ENCODE data around the gene LDLRAD4. TPM values are rescaled to one million over a fixed set of nuclear protein-coding genes. Genes with fewer than 3 reads are reported as not detected.

The LDLRAD4 gene
- total RNA-seq, 1 donor = under 0.01 TPM

- H2AFZ ChIP-seq (ENCODE audit: low read length) = no peak overlapping the region
- TF ChIP-seq CTCF (IDR thresholded peaks at IDR 0.05; ENCODE audit: extremely low read depth, low read depth, low read length) = no peak
- H3K4me2 ChIP-seq (ENCODE audit: insufficient read depth, low read length) = no peak overlapping the region
- no peaks in the 10 kb centered on the region for H4K20me1 ChIP-seq (ENCODE audit: insufficient read depth, low read length)
- H3K4me3 ChIP-seq (ENCODE audit: insufficient read depth, low read length) = no peak overlapping the region
- H3K9me3 ChIP-seq (ENCODE audit: low read depth, low read length) = no peaks in the 10 kb centered on the region
- no peaks in the 10 kb centered on the region for H3K4me1 ChIP-seq (ENCODE audit: insufficient read depth, low read length)
- no peaks in the 10 kb centered on the region for H3K79me2 ChIP-seq (ENCODE audit: insufficient read depth, low read length)
- no peak for DNase-seq (ENCODE audit: insufficient read length, low spot score, missing footprints)
- peaks cover 4% of the 10 kb centered on the region for H3K27me3 ChIP-seq (ENCODE audit: insufficient read depth, low read length)
- H3K27ac ChIP-seq (ENCODE audit: low read depth, low read length) = no peak overlapping the region
- no peaks in the 10 kb centered on the region for H3K36me3 ChIP-seq (ENCODE audit: insufficient read depth, low read length)
Measured at GRCh38 chr18:13635046-13635445, 416.5 kb downstream of the LDLRAD4 start.

GRCh38 chr18:13638719-13639595 lies 420.4 kb downstream of the LDLRAD4 start:
- no peaks in the 10 kb centered on the region for H4K20me1 ChIP-seq (ENCODE audit: insufficient read depth, low read length)
- H3K27me3 ChIP-seq (ENCODE audit: insufficient read depth, low read length) = peaks cover 13% of the 10 kb centered on the region
- TF ChIP-seq CTCF (IDR thresholded peaks at IDR 0.05; ENCODE audit: extremely low read depth, low read depth, low read length) = no peak
- DNase-seq (ENCODE audit: insufficient read length, low spot score, missing footprints) = peak; percentile 43
- H3K27ac ChIP-seq (ENCODE audit: low read depth, low read length) = no peak overlapping the region
- no peaks in the 10 kb centered on the region for H3K36me3 ChIP-seq (ENCODE audit: insufficient read depth, low read length)
- no peaks in the 10 kb centered on the region for H3K4me1 ChIP-seq (ENCODE audit: insufficient read depth, low read length)
- no peaks in the 10 kb centered on the region for H3K9me3 ChIP-seq (ENCODE audit: low read depth, low read length)
- no peak overlapping the region for H3K4me3 ChIP-seq (ENCODE audit: insufficient read depth, low read length)
- no peak overlapping the region for H3K4me2 ChIP-seq (ENCODE audit: insufficient read depth, low read length)
- no peak overlapping the region for H2AFZ ChIP-seq (ENCODE audit: low read length)
- H3K79me2 ChIP-seq (ENCODE audit: insufficient read depth, low read length) = no peaks in the 10 kb centered on the region

GRCh38 chr18:13640266-13640860 lies 421.8 kb downstream of the LDLRAD4 start:
- no peaks in the 10 kb centered on the region for H3K4me1 ChIP-seq (ENCODE audit: insufficient read depth, low read length)
- H3K4me3 ChIP-seq (ENCODE audit: insufficient read depth, low read length) = no peak overlapping the region
- H2AFZ ChIP-seq (ENCODE audit: low read length) = no peak overlapping the region
- no peak overlapping the region for H3K27ac ChIP-seq (ENCODE audit: low read depth, low read length)
- H3K36me3 ChIP-seq (ENCODE audit: insufficient read depth, low read length) = no peaks in the 10 kb centered on the region
- H3K9me3 ChIP-seq (ENCODE audit: low read depth, low read length) = no peaks in the 10 kb centered on the region
- H3K27me3 ChIP-seq (ENCODE audit: insufficient read depth, low read length) = peaks cover 13% of the 10 kb centered on the region
- DNase-seq (ENCODE audit: insufficient read length, low spot score, missing footprints) = peak; percentile 74
- TF ChIP-seq CTCF (IDR thresholded peaks at IDR 0.05; ENCODE audit: extremely low read depth, low read depth, low read length) = no peak
- H3K79me2 ChIP-seq (ENCODE audit: insufficient read depth, low read length) = no peaks in the 10 kb centered on the region
- no peak overlapping the region for H3K4me2 ChIP-seq (ENCODE audit: insufficient read depth, low read length)
- H4K20me1 ChIP-seq (ENCODE audit: insufficient read depth, low read length) = no peaks in the 10 kb centered on the region
